ENCODE measurements around the gene ZNF496.
"Not testable (repeated sequence)": the region's sequence is repeated elsewhere in the genome, so short reads cannot be mapped to it uniquely, and the experiment has no call there.

The ZNF496 gene

GRCh38 chr1:247266053-247266452, 65.6 kb downstream of the ZNF496 start:
- ATAC-seq (ENCODE audit: insufficient read depth, low read depth) (no peak), DNase-seq (no peak)
- no peaks in the 10 kb centered on the region for H3K4me1 ChIP-seq (ENCODE audit: insufficient read depth, low read length)
- H3K79me2 ChIP-seq (ENCODE audit: insufficient read depth, low read length), result no peaks in the 10 kb centered on the region
- no peak overlapping the region for H3K4me2 ChIP-seq (ENCODE audit: insufficient read depth, low read length)
- H4K20me1 ChIP-seq (ENCODE audit: insufficient read depth, low read length), result no peaks in the 10 kb centered on the region
- no peaks in the 10 kb centered on the region for H3K27me3 ChIP-seq (ENCODE audit: insufficient read depth, low read length, poor library complexity)
- no peak overlapping the region for H3K9ac ChIP-seq (ENCODE audit: low read depth, low read length)
- H3K36me3 ChIP-seq (ENCODE audit: insufficient read depth, low read length), result no peaks in the 10 kb centered on the region
- no peak overlapping the region for H2AFZ ChIP-seq (ENCODE audit: low read depth, low read length)
- H3K27ac ChIP-seq (ENCODE audit: low read length), result no peak overlapping the region
- no peak overlapping the region for H3K4me3 ChIP-seq (ENCODE audit: low read depth in 1 of 2, low read length in 2 of 2)
- TF ChIP-seq EZH2 (IDR thresholded peaks at IDR 0.05; ENCODE audit: borderline replicate concordance, low read depth, low read length, severe bottlenecking), result no peak
- TF ChIP-seq, protein P1, sequence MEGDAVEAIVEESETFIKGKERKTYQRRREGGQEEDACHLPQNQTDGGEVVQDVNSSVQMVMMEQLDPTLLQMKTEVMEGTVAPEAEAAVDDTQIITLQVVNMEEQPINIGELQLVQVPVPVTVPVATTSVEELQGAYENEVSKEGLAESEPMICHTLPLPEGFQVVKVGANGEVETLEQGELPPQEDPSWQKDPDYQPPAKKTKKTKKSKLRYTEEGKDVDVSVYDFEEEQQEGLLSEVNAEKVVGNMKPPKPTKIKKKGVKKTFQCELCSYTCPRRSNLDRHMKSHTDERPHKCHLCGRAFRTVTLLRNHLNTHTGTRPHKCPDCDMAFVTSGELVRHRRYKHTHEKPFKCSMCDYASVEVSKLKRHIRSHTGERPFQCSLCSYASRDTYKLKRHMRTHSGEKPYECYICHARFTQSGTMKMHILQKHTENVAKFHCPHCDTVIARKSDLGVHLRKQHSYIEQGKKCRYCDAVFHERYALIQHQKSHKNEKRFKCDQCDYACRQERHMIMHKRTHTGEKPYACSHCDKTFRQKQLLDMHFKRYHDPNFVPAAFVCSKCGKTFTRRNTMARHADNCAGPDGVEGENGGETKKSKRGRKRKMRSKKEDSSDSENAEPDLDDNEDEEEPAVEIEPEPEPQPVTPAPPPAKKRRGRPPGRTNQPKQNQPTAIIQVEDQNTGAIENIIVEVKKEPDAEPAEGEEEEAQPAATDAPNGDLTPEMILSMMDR (IDR thresholded peaks at IDR 0.05; ENCODE audit: borderline replicate concordance, extremely low read depth, low read length, poor library complexity, severe bottlenecking), result no peak
- H3K9me3 ChIP-seq (ENCODE audit: insufficient read depth, low read length, severe bottlenecking), result peaks cover 3% of the 10 kb centered on the region

- not testable (repeated sequence) for H2AFZ ChIP-seq (ENCODE audit: low read depth, low read length); H3K4me2 ChIP-seq (ENCODE audit: insufficient read depth, low read length); H3K79me2 ChIP-seq (ENCODE audit: insufficient read depth, low read length); H3K9ac ChIP-seq (ENCODE audit: low read depth, low read length); ATAC-seq (ENCODE audit: insufficient read depth, low read depth); DNase-seq; H3K4me3 ChIP-seq (ENCODE audit: low read depth in 1 of 2, low read length in 2 of 2); H4K20me1 ChIP-seq (ENCODE audit: insufficient read depth, low read length); H3K9me3 ChIP-seq (ENCODE audit: insufficient read depth, low read length, severe bottlenecking); H3K4me1 ChIP-seq (ENCODE audit: insufficient read depth, low read length); H3K27me3 ChIP-seq (ENCODE audit: insufficient read depth, low read length, poor library complexity); H3K36me3 ChIP-seq (ENCODE audit: insufficient read depth, low read length); H3K27ac ChIP-seq (ENCODE audit: low read length)
Observed at GRCh38 chr1:247255772-247256171, 75.9 kb downstream of the ZNF496 start, which contains the start of gene VN1R5. VN1R5 (plus strand) TSS chr1:247256072.

DNA sequence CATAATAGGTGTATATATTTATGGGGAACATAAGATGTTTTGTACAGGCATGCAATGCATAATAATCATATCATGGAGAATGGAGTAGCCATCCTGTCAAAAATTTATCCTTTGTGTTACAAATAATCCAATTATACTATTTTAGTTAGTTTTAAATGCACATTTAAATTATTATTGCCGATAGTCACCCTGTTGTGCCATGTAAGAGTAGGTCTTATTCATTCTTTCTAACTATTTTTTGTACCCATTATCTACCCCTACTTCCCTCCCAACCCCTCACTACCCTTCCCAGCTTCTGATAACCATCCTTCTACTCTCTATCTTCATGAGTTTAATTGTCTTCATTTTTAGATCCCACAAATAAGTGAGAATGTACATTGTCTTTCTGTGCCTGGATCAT, 84.1 kb downstream of the ZNF496 start:
- Histone ChIP-seq H3K36me3 (ENCODE audit: insufficient read depth, low read length) (no peaks in the 10 kb centered on the region), H3K4me1 (ENCODE audit: insufficient read depth, low read length) (no peaks in the 10 kb centered on the region), H3K27me3 (ENCODE audit: insufficient read depth, low read length, poor library complexity) (no peaks in the 10 kb centered on the region), H3K4me3 (ENCODE audit: low read depth in 1 of 2, low read length in 2 of 2) (no peak overlapping the region), H4K20me1 (ENCODE audit: insufficient read depth, low read length) (no peaks in the 10 kb centered on the region), H3K27ac (ENCODE audit: low read length) (no peak overlapping the region), H3K9ac (ENCODE audit: low read depth, low read length) (no peak overlapping the region), H3K79me2 (ENCODE audit: insufficient read depth, low read length) (no peaks in the 10 kb centered on the region), H3K4me2 (ENCODE audit: insufficient read depth, low read length) (no peak overlapping the region), H2AFZ (ENCODE audit: low read depth, low read length) (no peak overlapping the region), H3K9me3 (ENCODE audit: insufficient read depth, low read length, severe bottlenecking) (no peaks in the 10 kb centered on the region)
- no peak for ATAC-seq (ENCODE audit: insufficient read depth, low read depth)
- DNase-seq, result no peak
- TF ChIP-seq EZH2 (IDR thresholded peaks at IDR 0.05; ENCODE audit: borderline replicate concordance, low read depth, low read length, severe bottlenecking), result no peak
- TF ChIP-seq, protein P1 (IDR thresholded peaks at IDR 0.05; ENCODE audit: borderline replicate concordance, extremely low read depth, low read length, poor library complexity, severe bottlenecking), result no peak
